NCI-H1930 (cell line): ENCODE measurements around the gene HERC4.
"Not testable (repeated sequence)": the region's sequence is repeated elsewhere in the genome, so short reads cannot be mapped to it uniquely, and the experiment has no call there.

ENCODE experiments used
- DNase-seq, 2 experiments: peaks; one replicate each; lab custom pipeline; 2025; lab: John Stamatoyannopoulos, UW

Gene HERC4

GRCh38 chr10:67877421-67877820 is 197.7 kb downstream of the HERC4 start:
- DNase-seq, result not testable (repeated sequence)

- no peak for DNase-seq
These were observed 199.5 kb downstream of the HERC4 start for GRCh38 chr10:67875340-67876238.
